WTC11 (cell line): ENCODE results near the gene RABEPK. TPM values are rescaled to one million over a fixed set of nuclear protein-coding genes. Genes with fewer than 3 reads are reported as not detected.
A peak's percentile ranks its signal among the peaks of the same experiment; 100 is the strongest.
"Not testable (repeated sequence)": the region's sequence is repeated elsewhere in the genome, so short reads cannot be mapped to it uniquely, and the experiment has no call there.

Experiments used
- ATAC-seq: fragments of 200-7000 bp; cut with Tn5 transposase; 2 replicates; pipeline ENCODE4 v1.10.0; 2021; ENCODE audit warnings: mild to moderate bottlenecking, moderate library complexity
- CTCF ChIA-PET: fragments of 300-600 bp; sonication (Branson Sonifier 250); formaldehyde crosslinking; loops from one replicate; lab custom pipeline; 2021; ENCODE audit warnings: antibody characterized with exemption; lab: Charles Lee
- POLR2A ChIA-PET: fragments of 350-600 bp; sonication (Branson Sonifier 250); formaldehyde crosslinking; loops from one replicate; lab custom pipeline; 2021; ENCODE audit warnings: antibody characterized with exemption; lab: Charles Lee
- DNase-seq: peaks from one replicate; pipeline ENCODE4 v3.0.0; 2021; ENCODE audit warnings: low spot score
- H3K27ac Mint-ChIP-seq: 2 replicates; pipeline ENCODE4 v1.8.0; 2021; ENCODE audit warnings: mixed read lengths
- H3K27me3 Mint-ChIP-seq: 2 replicates; pipeline ENCODE4 v1.8.0; 2021; ENCODE audit warnings: low read depth, mild to moderate bottlenecking, moderate library complexity, mixed read lengths
- H3K36me3 Mint-ChIP-seq: 2 replicates; pipeline ENCODE4 v1.8.0; 2021; ENCODE audit warnings: mixed read lengths
- H3K4me1 Mint-ChIP-seq: 2 replicates; pipeline ENCODE4 v1.8.0; 2022; ENCODE audit warnings: mixed read lengths
- H3K4me3 Mint-ChIP-seq: 2 replicates; pipeline ENCODE4 v1.8.0; 2021; ENCODE audit warnings: mild to moderate bottlenecking, moderate library complexity, mixed read lengths
- H3K9me3 Mint-ChIP-seq: 2 replicates; pipeline ENCODE4 v1.8.0; 2021; ENCODE audit warnings: mixed read lengths
- ATF1 ChIP-seq: sonication (generic); formaldehyde crosslinking; IDR thresholded peaks from 2 replicates; pipeline ENCODE4 v1.8.1; 2023; ENCODE audit warnings: mild to moderate bottlenecking, moderate library complexity, missing genetic modification reagents
- CREB1 ChIP-seq: sonication (generic); formaldehyde crosslinking; IDR thresholded peaks from 2 replicates; pipeline ENCODE4 v1.8.0; 2023; ENCODE audit warnings: mild to moderate bottlenecking, missing genetic modification reagents
- GTF2I ChIP-seq: fragments of 250-450 bp; sonication (Bioruptor Pico); conservative IDR thresholded peaks from 2 replicates; pipeline ENCODE4 v1.4.0; 2021; ENCODE audit warnings: mild to moderate bottlenecking
- NFYB ChIP-seq: sonication (generic); formaldehyde crosslinking; conservative IDR thresholded peaks from 2 replicates; pipeline ENCODE4 v1.8.0; 2022; ENCODE audit warnings: low read depth, missing genetic modification reagents
- NR3C1 ChIP-seq: sonication (generic); formaldehyde crosslinking; conservative IDR thresholded peaks from 2 replicates; pipeline ENCODE4 v1.8.1; 2023; ENCODE audit warnings: low read depth, mild to moderate bottlenecking, missing genetic modification reagents
- TEAD1 ChIP-seq: sonication (generic); formaldehyde crosslinking; IDR thresholded peaks from 2 replicates; pipeline ENCODE4 v1.8.0; 2022; ENCODE audit warnings: mild to moderate bottlenecking, missing genetic modification reagents
- ZBTB21 ChIP-seq: sonication (generic); formaldehyde crosslinking; IDR thresholded peaks from 2 replicates; pipeline ENCODE4 v1.8.1; 2023; ENCODE audit warnings: mild to moderate bottlenecking, missing genetic modification reagents, borderline replicate concordance
- total RNA-seq: library from RNA; stranded (reverse); gene quantifications from 3 replicates; pipeline ENCODE4 v1.2.3, GENCODE V29; 2021
- TF ChIP-seq, protein P1 (sequence below): sonication (generic); formaldehyde crosslinking; IDR thresholded peaks from 2 replicates; pipeline ENCODE4 v1.8.1; 2022; ENCODE audit warnings: missing genetic modification reagents, borderline replicate concordance
- TF ChIP-seq, protein P2 (sequence below): sonication (generic); formaldehyde crosslinking; IDR thresholded peaks from 2 replicates; pipeline ENCODE4 v1.8.0; 2022; ENCODE audit warnings: mild to moderate bottlenecking, missing genetic modification reagents
- TF ChIP-seq, protein P3 (sequence below): fragments of 250-450 bp; sonication (Bioruptor Pico); IDR thresholded peaks from 2 replicates; pipeline ENCODE4 v1.9.0; 2021; ENCODE audit warnings: mild to moderate bottlenecking
- TF ChIP-seq, protein P4 (sequence below): sonication (generic); formaldehyde crosslinking; IDR thresholded peaks from 2 replicates; pipeline ENCODE4 v1.8.1; 2022; ENCODE audit warnings: low read depth, mild to moderate bottlenecking, moderate library complexity, missing genetic modification reagents, borderline replicate concordance
- TF ChIP-seq, protein P5 (sequence below): sonication (generic); formaldehyde crosslinking; IDR thresholded peaks from 2 replicates; pipeline ENCODE4 v1.8.1; 2022; ENCODE audit warnings: low read depth, missing genetic modification reagents, borderline replicate concordance
- TF ChIP-seq, protein P6 (sequence below): sonication (generic); formaldehyde crosslinking; IDR thresholded peaks from 2 replicates; pipeline ENCODE4 v1.8.1; 2023; ENCODE audit warnings: mild to moderate bottlenecking, missing genetic modification reagents
- TF ChIP-seq, protein P7 (sequence below): fragments of 250-450 bp; sonication (Bioruptor Pico); IDR thresholded peaks from 2 replicates; pipeline ENCODE4 v1.8.0; 2021; ENCODE audit warnings: mild to moderate bottlenecking

Gene RABEPK
- total RNA-seq, 1 experiment from 2014 or later: 25.5 TPM

DNA sequence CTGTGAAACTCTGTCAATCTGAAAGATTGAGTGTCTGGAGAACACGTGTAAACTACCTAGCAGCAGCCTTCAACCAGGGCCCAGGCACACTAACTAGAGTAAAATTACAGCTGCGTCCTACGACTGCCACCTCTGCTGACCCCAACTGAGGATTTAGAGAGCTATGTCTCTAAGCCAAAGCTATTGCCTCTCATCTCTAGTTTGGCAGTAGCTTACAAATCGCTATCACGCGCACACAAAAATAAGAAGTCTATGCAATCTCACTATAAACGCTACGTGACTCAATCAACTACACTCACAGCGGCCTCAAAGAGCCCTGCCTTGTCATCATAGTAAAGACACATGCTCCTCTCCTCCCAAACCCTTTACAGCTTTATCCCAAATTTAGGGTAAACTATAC lies 19.5 kb upstream of the RABEPK start (continued):
- TF ChIP-seq, protein P1, sequence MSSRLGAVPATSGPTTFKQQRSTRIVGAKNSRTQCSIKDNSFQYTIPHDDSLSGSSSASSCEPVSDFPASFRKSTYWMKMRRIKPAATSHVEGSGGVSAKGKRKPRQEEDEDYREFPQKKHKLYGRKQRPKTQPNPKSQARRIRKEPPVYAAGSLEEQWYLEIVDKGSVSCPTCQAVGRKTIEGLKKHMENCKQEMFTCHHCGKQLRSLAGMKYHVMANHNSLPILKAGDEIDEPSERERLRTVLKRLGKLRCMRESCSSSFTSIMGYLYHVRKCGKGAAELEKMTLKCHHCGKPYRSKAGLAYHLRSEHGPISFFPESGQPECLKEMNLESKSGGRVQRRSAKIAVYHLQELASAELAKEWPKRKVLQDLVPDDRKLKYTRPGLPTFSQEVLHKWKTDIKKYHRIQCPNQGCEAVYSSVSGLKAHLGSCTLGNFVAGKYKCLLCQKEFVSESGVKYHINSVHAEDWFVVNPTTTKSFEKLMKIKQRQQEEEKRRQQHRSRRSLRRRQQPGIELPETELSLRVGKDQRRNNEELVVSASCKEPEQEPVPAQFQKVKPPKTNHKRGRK (CRISPR knock-in tag): no peak
- no peak for TF ChIP-seq NR3C1
- no peak for TF ChIP-seq CREB1
- TF ChIP-seq, protein P2, sequence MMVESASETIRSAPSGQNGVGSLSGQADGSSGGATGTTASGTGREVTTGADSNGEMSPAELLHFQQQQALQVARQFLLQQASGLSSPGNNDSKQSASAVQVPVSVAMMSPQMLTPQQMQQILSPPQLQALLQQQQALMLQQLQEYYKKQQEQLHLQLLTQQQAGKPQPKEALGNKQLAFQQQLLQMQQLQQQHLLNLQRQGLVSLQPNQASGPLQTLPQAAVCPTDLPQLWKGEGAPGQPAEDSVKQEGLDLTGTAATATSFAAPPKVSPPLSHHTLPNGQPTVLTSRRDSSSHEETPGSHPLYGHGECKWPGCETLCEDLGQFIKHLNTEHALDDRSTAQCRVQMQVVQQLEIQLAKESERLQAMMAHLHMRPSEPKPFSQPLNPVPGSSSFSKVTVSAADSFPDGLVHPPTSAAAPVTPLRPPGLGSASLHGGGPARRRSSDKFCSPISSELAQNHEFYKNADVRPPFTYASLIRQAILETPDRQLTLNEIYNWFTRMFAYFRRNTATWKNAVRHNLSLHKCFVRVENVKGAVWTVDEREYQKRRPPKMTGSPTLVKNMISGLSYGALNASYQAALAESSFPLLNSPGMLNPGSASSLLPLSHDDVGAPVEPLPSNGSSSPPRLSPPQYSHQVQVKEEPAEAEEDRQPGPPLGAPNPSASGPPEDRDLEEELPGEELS (CRISPR knock-in tag): no peak
- no peak for TF ChIP-seq GTF2I (CRISPR knock-in tag)
- TF ChIP-seq, protein P3, sequence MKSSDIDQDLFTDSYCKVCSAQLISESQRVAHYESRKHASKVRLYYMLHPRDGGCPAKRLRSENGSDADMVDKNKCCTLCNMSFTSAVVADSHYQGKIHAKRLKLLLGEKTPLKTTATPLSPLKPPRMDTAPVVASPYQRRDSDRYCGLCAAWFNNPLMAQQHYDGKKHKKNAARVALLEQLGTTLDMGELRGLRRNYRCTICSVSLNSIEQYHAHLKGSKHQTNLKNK (CRISPR knock-in tag): no peak
- TF ChIP-seq, protein P4, sequence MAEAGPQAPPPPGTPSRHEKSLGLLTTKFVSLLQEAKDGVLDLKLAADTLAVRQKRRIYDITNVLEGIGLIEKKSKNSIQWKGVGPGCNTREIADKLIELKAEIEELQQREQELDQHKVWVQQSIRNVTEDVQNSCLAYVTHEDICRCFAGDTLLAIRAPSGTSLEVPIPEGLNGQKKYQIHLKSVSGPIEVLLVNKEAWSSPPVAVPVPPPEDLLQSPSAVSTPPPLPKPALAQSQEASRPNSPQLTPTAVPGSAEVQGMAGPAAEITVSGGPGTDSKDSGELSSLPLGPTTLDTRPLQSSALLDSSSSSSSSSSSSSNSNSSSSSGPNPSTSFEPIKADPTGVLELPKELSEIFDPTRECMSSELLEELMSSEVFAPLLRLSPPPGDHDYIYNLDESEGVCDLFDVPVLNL (CRISPR knock-in tag): no peak
- TF ChIP-seq, protein P5, sequence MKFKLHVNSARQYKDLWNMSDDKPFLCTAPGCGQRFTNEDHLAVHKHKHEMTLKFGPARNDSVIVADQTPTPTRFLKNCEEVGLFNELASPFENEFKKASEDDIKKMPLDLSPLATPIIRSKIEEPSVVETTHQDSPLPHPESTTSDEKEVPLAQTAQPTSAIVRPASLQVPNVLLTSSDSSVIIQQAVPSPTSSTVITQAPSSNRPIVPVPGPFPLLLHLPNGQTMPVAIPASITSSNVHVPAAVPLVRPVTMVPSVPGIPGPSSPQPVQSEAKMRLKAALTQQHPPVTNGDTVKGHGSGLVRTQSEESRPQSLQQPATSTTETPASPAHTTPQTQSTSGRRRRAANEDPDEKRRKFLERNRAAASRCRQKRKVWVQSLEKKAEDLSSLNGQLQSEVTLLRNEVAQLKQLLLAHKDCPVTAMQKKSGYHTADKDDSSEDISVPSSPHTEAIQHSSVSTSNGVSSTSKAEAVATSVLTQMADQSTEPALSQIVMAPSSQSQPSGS (CRISPR knock-in tag): no peak

DNA sequence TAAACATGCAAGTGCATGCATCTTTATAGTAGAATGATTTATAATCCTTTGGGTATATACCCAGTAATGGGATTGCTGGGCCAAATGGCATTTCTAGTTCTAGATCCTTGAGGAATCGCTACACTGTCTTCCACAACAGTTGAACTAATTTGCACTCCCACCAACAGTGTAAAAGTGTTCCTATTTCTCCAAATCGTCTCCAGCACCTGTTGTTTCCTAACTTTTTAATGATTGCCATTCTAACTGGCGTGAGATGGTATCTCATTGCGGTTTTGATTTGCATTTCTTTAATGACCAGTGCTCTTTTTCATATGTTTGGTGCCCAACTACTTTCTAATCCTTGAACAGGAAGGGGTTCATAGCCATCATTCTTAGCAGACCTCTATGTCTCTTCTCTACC lies 18.6 kb upstream of the RABEPK start:
- H3K9me3 Mint-ChIP-seq, H3K4me1 Mint-ChIP-seq, DNase-seq, H3K27me3 Mint-ChIP-seq, H3K27ac Mint-ChIP-seq, POLR2A ChIA-PET, H3K36me3 Mint-ChIP-seq, H3K4me3 Mint-ChIP-seq, ATAC-seq: not testable (repeated sequence)
- CTCF ChIA-PET: interaction anchor here (0.6 kb wide), 1 partner anchor 764 kb away, joined by 3 read pairs; no protein-coding TSS in a partner anchor

DNA sequence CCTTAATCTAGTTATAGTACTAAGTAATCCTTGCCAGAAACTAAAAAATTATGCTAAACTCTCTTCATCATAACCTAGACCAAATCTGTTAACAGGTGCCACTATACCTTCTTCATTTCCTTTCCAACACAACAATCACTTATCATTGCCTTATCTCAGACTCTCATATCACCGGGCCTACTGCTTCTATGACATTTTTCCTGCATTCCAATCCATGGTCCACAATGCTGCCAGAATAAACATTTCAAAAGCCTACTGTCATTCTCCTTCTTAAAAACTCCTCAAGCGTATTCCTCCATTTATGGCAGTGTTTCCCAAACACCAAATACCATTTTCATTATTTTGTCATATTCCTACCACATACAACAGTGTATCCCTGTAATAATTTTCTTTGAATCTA lies 17.3 kb upstream of the RABEPK start:
- Mint-ChIP-seq H3K4me3 (no peak overlapping the region), H3K36me3 (no peaks in the 10 kb centered on the region), H3K9me3 (0 out of 2 replicates have a peak, but pooled peaks cover 3% of the 10 kb centered on the region), H3K4me1 (peaks cover 10% of the 10 kb centered on the region), H3K27ac (peak overlapping the region; percentile 2; the same call in 1 of the 2 replicates), H3K27me3 (no peaks in the 10 kb centered on the region)
- TF ChIP-seq ZBTB21 (CRISPR knock-in tag) (no peak), ATF1 (CRISPR knock-in tag) (no peak), NFYB (CRISPR knock-in tag) (no peak), TEAD1 (CRISPR knock-in tag) (no peak)
- TF ChIP-seq, protein P6, sequence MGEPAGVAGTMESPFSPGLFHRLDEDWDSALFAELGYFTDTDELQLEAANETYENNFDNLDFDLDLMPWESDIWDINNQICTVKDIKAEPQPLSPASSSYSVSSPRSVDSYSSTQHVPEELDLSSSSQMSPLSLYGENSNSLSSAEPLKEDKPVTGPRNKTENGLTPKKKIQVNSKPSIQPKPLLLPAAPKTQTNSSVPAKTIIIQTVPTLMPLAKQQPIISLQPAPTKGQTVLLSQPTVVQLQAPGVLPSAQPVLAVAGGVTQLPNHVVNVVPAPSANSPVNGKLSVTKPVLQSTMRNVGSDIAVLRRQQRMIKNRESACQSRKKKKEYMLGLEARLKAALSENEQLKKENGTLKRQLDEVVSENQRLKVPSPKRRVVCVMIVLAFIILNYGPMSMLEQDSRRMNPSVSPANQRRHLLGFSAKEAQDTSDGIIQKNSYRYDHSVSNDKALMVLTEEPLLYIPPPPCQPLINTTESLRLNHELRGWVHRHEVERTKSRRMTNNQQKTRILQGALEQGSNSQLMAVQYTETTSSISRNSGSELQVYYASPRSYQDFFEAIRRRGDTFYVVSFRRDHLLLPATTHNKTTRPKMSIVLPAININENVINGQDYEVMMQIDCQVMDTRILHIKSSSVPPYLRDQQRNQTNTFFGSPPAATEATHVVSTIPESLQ (CRISPR knock-in tag): no peak
- TF ChIP-seq, protein P7, sequence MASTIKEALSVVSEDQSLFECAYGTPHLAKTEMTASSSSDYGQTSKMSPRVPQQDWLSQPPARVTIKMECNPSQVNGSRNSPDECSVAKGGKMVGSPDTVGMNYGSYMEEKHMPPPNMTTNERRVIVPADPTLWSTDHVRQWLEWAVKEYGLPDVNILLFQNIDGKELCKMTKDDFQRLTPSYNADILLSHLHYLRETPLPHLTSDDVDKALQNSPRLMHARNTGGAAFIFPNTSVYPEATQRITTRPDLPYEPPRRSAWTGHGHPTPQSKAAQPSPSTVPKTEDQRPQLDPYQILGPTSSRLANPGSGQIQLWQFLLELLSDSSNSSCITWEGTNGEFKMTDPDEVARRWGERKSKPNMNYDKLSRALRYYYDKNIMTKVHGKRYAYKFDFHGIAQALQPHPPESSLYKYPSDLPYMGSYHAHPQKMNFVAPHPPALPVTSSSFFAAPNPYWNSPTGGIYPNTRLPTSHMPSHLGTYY (CRISPR knock-in tag): no peak
- POLR2A ChIA-PET: no interaction called here
- DNase-seq (no peak), ATAC-seq (no peak)
- CTCF ChIA-PET: no interaction called here
